Measurements from ENCODE around the gene CXCL6.

GRCh38 chr4:73853246-73853704 is 16.8 kb downstream of the CXCL6 start, which contains the start of gene PF4V1:
- TF ChIP-seq CTCF (IDR thresholded peaks at IDR 0.05) = no peak
- TF ChIP-seq ZFX (IDR thresholded peaks at IDR 0.05; ENCODE audit: borderline replicate concordance) = no peak

Data from 22Rv1 (cell line).